Heart left ventricle (tissue), 16 donors: ENCODE data around the gene CCSER2. TPM values are rescaled to one million over a fixed set of nuclear protein-coding genes. Genes with fewer than 3 reads are reported as not detected.

ENCODE experiments used
- ATAC-seq, 4 donors: fragments of 200-7000 bp; cut with Tn5 transposase; one replicate each; pipeline ENCODE4 v1.9.1; 2020 to 2022; ENCODE audit warnings: moderate library complexity in 4 of 4, mild to moderate bottlenecking in 3 of 4, moderate number of reproducible peaks in 1 of 4
- DNase-seq, 5 donors: peaks; one replicate each; pipeline ENCODE4 v3.0.0-alpha.2; 2020
- H3K27ac ChIP-seq, 12 donors: fragments of 200-600 bp; sonication (generic) in 4 of 12; one replicate each; pipeline versions ENCODE4 v1.5.0 to v1.8.0; 2016 to 2022; ENCODE audit warnings: mild to moderate bottlenecking in 2 of 12
- H3K27me3 ChIP-seq, 9 donors: fragments of 200-600 bp; sonication (generic) in 2 of 9; one replicate each; pipeline versions ENCODE4 v1.5.1 to v1.8.0; 2016 to 2022; ENCODE audit warnings: mild to moderate bottlenecking in 3 of 9
- H3K36me3 ChIP-seq, 9 donors: fragments of 200-600 bp; sonication (generic) in 2 of 9; one replicate each; pipeline versions ENCODE4 v1.5.0 to v1.8.0; 2018 to 2022; ENCODE audit warnings: mild to moderate bottlenecking in 2 of 9
- H3K4me1 ChIP-seq, 12 donors: fragments of 200-600 bp; sonication (generic) in 4 of 12; one replicate each; pipeline versions ENCODE4 v1.5.0 to v1.8.0; 2016 to 2022; ENCODE audit warnings: mild to moderate bottlenecking in 3 of 12
- H3K4me3 ChIP-seq, 12 donors: fragments of 200-600 bp; sonication (generic) in 4 of 12; one replicate each; pipeline versions ENCODE4 v1.5.0 to v1.8.0; 2017 to 2022; ENCODE audit warnings: mild to moderate bottlenecking in 9 of 12, moderate library complexity in 4 of 12
- H3K9me3 ChIP-seq, 12 donors: fragments of 200-600 bp; sonication (generic) in 4 of 12; one replicate each; pipeline versions ENCODE4 v1.5.0 to v1.8.0; 2016 to 2022; ENCODE audit warnings: mild to moderate bottlenecking in 1 of 12
- POLR2A ChIP-seq, 2 donors: fragments of 450-650 bp; IDR thresholded peaks; one replicate each; pipeline ENCODE4 v1.6.1; 2017; ENCODE audit warnings: antibody characterized with exemption in 2 of 2, mild to moderate bottlenecking in 2 of 2, moderate library complexity in 2 of 2
- WGBS, 4 donors: extraction: QIAGEN DNeasy Blood & Tissue Kit in 2 of 4; methylation state at CpG; one replicate each; pipeline versions ENCODE4 v1.1.5 to v1.1.7; 2013 to 2018; 5-methylcytosine and 5-hydroxymethylcytosine counted together
- intact Hi-C, 10 donors: fragments of 100-400 bp; cut with DNase I; formaldehyde crosslinking; loops; one replicate each; pipeline versions ENCODE4 v1.11.1 to v1.14.2; 2022
- polyA plus RNA-seq, 2 donors: library from polyadenylated mRNA; stranded (reverse); fragments of 200-250 nt; gene quantifications; one replicate each; pipeline ENCODE4 v1.2.3, GENCODE V29; 2013
- total RNA-seq, 9 donors: library from RNA; depleted of rRNA in 2 of 9; stranded (reverse); fragments of >200 nt in 2 of 9; fragmentation: NEBNext Ultra II Directional in 3 of 9; extraction: Animal tissue kit (Norgen Biotek cat#: 25700) in 3 of 9; gene quantifications; one replicate each; pipeline versions ENCODE4 v1.1.0 to v1.2.4, GENCODE V29; 2016 to 2023
- TF ChIP-seq, protein P1 (sequence below), 12 donors: fragments of 200-600 bp; sonication (generic) in 4 of 12; IDR thresholded peaks; one replicate each; pipeline versions ENCODE4 v1.5.0 to v1.8.0; 2018 to 2022; ENCODE audit warnings: antibody characterized with exemption in 12 of 12, mild to moderate bottlenecking in 5 of 12
- donor health status: ischemic (EF 13 %, LVEDD 7.1; RV severe dilation, severe dysfunction).
- donor health status: healthy with polysubstance abuse.
- donor health status: DM: no; HTN: yes; CAD: no.
- donor health status: DM: no; HTN: no; CAD: no.
- donor health status: ischemic (EF 25% LVEDD 6.9; RV normal size, moderate dysfunction).
- donor health status: ischemic (EF 25% LVEDD 5.7; RV mildly dilated, moderate dysfunction).
- donor health status: healthy.
- donor health status: DM: yes; HTN: yes; CAD: no.
- donor health status: ischemic (EF 35%, LVEDD 5.7; RV mildly dilated, moderate dysfunction).
- donor health status: nonischemic (EF 11% LVEDD 7.7; RV severe dilation, severe dysfunction).
- donor health status: DM: yes; HTN: yes; CAD: no.
- donor health status: PGD.
- donor health status: ischemic (EF 29% LVEDD 5.4; RV normal size, mild dysfunction).
- donor health status: nonischemic (EF 23%, LVEDD 6.1; RV moderate dilation, normal function).

CCSER2 gene
- total and polyA plus RNA-seq, 11 donors: 32.4 to 244 (median 159) TPM

DNA sequence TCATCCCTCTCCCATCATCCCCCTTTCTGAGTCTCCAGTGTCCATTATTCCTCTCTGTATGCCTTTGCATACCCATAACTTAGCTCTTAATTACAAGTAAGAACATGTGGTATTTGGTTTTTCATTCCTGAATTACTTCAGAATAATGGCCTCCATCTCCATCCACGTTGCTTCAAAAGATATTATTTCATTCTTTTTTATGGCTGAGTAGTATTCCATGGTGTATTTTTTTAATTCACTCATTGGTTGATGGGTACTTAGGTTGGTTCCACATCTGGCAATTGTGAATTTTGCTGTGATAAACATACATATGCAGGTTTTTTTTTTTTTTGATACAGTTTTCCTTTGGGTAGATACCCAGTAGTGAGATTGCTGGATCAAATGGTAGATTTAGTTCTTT, 40.4 kb downstream of the CCSER2 start:
- Histone ChIP-seq H3K27ac (no peak overlapping the region), H3K4me3 (no peak overlapping the region), H3K36me3 (peaks cover 0 to 29% (median 26%) of the 10 kb centered on the region in 9 donors), H3K9me3 (peaks cover 0 to 3% (median 0%) of the 10 kb centered on the region in 12 donors), H3K4me1 (peaks cover 0 to 23% (median 4%) of the 10 kb centered on the region in 12 donors), H3K27me3 (no peaks in the 10 kb centered on the region)
- DNase-seq (no peak), ATAC-seq (no peak)
- WGBS, 4 donors: 89 to 94% (median 91%) methylated on average over 1 of the region's 1 CpG
- intact Hi-C loops: no loop called here
- TF ChIP-seq POLR2A (IDR thresholded peaks at IDR 0.05): no peak
- TF ChIP-seq, protein P1, sequence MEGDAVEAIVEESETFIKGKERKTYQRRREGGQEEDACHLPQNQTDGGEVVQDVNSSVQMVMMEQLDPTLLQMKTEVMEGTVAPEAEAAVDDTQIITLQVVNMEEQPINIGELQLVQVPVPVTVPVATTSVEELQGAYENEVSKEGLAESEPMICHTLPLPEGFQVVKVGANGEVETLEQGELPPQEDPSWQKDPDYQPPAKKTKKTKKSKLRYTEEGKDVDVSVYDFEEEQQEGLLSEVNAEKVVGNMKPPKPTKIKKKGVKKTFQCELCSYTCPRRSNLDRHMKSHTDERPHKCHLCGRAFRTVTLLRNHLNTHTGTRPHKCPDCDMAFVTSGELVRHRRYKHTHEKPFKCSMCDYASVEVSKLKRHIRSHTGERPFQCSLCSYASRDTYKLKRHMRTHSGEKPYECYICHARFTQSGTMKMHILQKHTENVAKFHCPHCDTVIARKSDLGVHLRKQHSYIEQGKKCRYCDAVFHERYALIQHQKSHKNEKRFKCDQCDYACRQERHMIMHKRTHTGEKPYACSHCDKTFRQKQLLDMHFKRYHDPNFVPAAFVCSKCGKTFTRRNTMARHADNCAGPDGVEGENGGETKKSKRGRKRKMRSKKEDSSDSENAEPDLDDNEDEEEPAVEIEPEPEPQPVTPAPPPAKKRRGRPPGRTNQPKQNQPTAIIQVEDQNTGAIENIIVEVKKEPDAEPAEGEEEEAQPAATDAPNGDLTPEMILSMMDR (IDR thresholded peaks at IDR 0.05): no peak

DNA sequence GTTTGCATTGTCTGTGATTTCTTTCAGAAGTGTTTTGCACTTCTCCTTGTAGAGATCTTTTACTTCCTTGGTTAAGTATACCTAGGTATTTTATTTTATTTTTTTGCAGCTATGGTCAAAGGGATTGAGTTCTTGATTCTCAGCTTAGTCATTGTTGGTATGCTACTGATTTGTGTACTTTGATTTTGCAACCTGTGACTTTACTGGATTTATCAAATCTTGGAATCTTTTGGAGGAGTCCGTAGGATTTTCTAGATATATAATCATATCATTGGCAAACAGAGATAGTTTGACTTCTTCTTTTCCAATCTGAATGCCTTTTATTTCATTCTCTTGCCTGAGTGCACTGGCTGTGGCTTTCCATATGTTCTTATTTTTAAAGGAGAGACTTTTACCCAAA, 41.9 kb downstream of the CCSER2 start:
- DNase-seq: no peak
- peaks cover 0 to 3% (median 0%) of the 10 kb centered on the region in 12 donors for H3K9me3 ChIP-seq
- H3K27ac ChIP-seq: no peak overlapping the region
- peaks cover 0 to 42% (median 36%) of the 10 kb centered on the region in 9 donors for H3K36me3 ChIP-seq
- intact Hi-C loops: loop anchor here in 3 of 10 donors (5.0 to 10.0 kb wide), 3 partner anchors 103 to 167 kb away; no protein-coding TSS in a partner anchor
- H3K4me1 ChIP-seq: peaks cover 0 to 17% (median 2%) of the 10 kb centered on the region in 12 donors
- no peak for ATAC-seq
- no peaks in the 10 kb centered on the region for H3K27me3 ChIP-seq
- no peak for TF ChIP-seq POLR2A (IDR thresholded peaks at IDR 0.05)
- TF ChIP-seq, protein P1 (IDR thresholded peaks at IDR 0.05): no peak
- H3K4me3 ChIP-seq: no peak overlapping the region
- WGBS, 4 donors: 89 to 96% (median 93%) methylated on average over 1 of the region's 1 CpG

DNA sequence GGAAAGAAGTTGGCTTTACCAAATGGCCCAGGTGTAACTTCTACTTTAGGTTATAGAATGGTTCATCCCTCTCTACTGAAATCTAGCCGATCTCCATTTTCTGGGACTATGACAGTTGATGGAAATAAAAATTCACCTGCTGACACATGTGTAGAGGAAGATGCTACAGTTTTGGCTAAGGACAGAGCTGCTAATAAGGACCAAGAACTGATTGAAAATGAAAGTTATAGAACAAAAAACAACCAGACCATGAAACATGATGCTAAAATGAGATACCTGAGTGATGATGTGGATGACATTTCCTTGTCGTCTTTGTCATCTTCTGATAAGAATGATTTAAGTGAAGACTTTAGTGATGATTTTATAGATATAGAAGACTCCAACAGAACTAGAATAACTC, 43.6 kb downstream of the CCSER2 start:
- 86 to 91% (median 88%) methylated on average over 2 of the region's 2 CpGs for WGBS, 4 donors
- Histone ChIP-seq H3K4me1 (peaks cover 0 to 7% (median 0%) of the 10 kb centered on the region in 12 donors), H3K36me3 (peaks cover 0 to 49% (median 36%) of the 10 kb centered on the region in 9 donors), H3K27me3 (no peaks in the 10 kb centered on the region), H3K9me3 (peaks cover 0 to 3% (median 0%) of the 10 kb centered on the region in 12 donors), H3K4me3 (no peak overlapping the region), H3K27ac (no peak overlapping the region)
- TF ChIP-seq, protein P1 (IDR thresholded peaks at IDR 0.05): no peak
- no peak for TF ChIP-seq POLR2A (IDR thresholded peaks at IDR 0.05)
- DNase-seq: no peak
- intact Hi-C loops: loop anchor here in 4 of 10 donors (2.0 to 10.0 kb wide), 4 partner anchors 105 to 169 kb away; no protein-coding TSS in a partner anchor
- no peak for ATAC-seq

DNA sequence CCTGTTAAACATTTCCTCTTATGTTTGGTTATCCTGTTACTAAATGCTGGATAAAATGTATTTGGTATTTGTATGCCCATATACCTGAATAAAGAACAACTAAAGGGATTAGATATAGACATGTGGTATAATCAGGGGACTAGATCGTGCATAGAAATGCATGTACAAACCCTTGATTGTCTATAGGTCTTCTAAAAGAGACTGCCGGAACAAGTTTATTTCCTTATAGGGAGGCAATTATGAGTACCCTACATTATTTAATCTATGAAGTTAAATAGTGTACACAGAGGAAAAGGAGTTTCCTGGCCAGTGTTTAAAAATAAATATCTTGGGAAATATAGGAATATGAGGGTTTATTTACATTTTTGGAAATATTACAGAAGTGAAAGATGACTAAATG, 44.6 kb downstream of the CCSER2 start:
- H3K9me3 ChIP-seq: peaks cover 0 to 3% (median 0%) of the 10 kb centered on the region in 12 donors
- no peak for TF ChIP-seq POLR2A (IDR thresholded peaks at IDR 0.05)
- TF ChIP-seq, protein P1 (IDR thresholded peaks at IDR 0.05): no peak
- no peak overlapping the region for H3K4me3 ChIP-seq
- H3K36me3 ChIP-seq: peaks cover 0 to 49% (median 36%) of the 10 kb centered on the region in 9 donors
- ATAC-seq (no peak), DNase-seq (no peak)
- peaks cover 0 to 5% (median 0%) of the 10 kb centered on the region in 12 donors for H3K4me1 ChIP-seq
- intact Hi-C loops: loop anchor here in 4 of 10 donors (2.0 to 10.0 kb wide), 4 partner anchors 106 to 168 kb away; no protein-coding TSS in a partner anchor
- H3K27ac ChIP-seq: no peak overlapping the region
- H3K27me3 ChIP-seq: no peaks in the 10 kb centered on the region
- WGBS, 4 donors: 86 to 90% (median 88%) methylated on average over 2 of the region's 2 CpGs
